ENCODE results near the gene ZNF628.

The ZNF628 gene

GRCh38 chr19:55486971-55487923 is 10.8 kb downstream of the ZNF628 start (continued):
- TF ChIP-seq, protein P1, sequence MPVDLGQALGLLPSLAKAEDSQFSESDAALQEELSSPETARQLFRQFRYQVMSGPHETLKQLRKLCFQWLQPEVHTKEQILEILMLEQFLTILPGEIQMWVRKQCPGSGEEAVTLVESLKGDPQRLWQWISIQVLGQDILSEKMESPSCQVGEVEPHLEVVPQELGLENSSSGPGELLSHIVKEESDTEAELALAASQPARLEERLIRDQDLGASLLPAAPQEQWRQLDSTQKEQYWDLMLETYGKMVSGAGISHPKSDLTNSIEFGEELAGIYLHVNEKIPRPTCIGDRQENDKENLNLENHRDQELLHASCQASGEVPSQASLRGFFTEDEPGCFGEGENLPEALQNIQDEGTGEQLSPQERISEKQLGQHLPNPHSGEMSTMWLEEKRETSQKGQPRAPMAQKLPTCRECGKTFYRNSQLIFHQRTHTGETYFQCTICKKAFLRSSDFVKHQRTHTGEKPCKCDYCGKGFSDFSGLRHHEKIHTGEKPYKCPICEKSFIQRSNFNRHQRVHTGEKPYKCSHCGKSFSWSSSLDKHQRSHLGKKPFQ (tag by site-specific recombination; IDR thresholded peaks at IDR 0.05) = no peak; the same call in 1 of the 2 replicates
- TF ChIP-seq ZNF560 (tag by site-specific recombination; IDR thresholded peaks at IDR 0.05; ENCODE audit: borderline replicate concordance) (no peak), EGR2 (tag by site-specific recombination; IDR thresholded peaks at IDR 0.05; ENCODE audit: low read depth) (no peak), BCL11A (tag by site-specific recombination; IDR thresholded peaks at IDR 0.05; ENCODE audit: low read depth) (peak; percentile 78; the same call in 1 of the 2 replicates), KLF17 (tag by site-specific recombination; IDR thresholded peaks at IDR 0.05) (peak; percentile 84; the same call in 1 of the 2 replicates), ZNF433 (tag by site-specific recombination; IDR thresholded peaks at IDR 0.05; ENCODE audit: low read depth) (no peak), ZNF521 (tag by site-specific recombination; IDR thresholded peaks at IDR 0.05) (no peak), ZNF549 (tag by site-specific recombination; IDR thresholded peaks at IDR 0.05) (no peak), ZNF416 (tag by site-specific recombination; IDR thresholded peaks at IDR 0.05) (no peak), ZNF548 (tag by site-specific recombination; IDR thresholded peaks at IDR 0.05) (0 out of 2 replicates have a peak, but pooled peaks have one; percentile 30), ZNF248 (tag by site-specific recombination; IDR thresholded peaks at IDR 0.05) (no peak)
- TF ChIP-seq, protein P2, sequence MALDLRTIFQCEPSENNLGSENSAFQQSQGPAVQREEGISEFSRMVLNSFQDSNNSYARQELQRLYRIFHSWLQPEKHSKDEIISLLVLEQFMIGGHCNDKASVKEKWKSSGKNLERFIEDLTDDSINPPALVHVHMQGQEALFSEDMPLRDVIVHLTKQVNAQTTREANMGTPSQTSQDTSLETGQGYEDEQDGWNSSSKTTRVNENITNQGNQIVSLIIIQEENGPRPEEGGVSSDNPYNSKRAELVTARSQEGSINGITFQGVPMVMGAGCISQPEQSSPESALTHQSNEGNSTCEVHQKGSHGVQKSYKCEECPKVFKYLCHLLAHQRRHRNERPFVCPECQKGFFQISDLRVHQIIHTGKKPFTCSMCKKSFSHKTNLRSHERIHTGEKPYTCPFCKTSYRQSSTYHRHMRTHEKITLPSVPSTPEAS (tag by site-specific recombination; IDR thresholded peaks at IDR 0.05) = peak; percentile 81

- no peaks in the 10 kb centered on the region for H3K9me3 ChIP-seq (ENCODE audit: control insufficient read depth, insufficient read depth, low read depth, low read length)
- peaks cover 23% of the 10 kb centered on the region for H3K4me1 ChIP-seq (ENCODE audit: control insufficient read depth, insufficient read depth, low read length)
- POLR2A ChIA-PET = interaction anchor here (0.7 to 2.5 kb wide), 6 partner anchors 12 to 229 kb away, joined by 3 to 24 read pairs (median 6); partner anchors contain the start of genes FIZ1, KMT5C, PPP6R1 and TMEM238
- no peaks in the 10 kb centered on the region for H3K36me3 ChIP-seq (ENCODE audit: control insufficient read depth in 2 of 2, insufficient read depth in 1 of 2, low read length in 2 of 2)
- CTCF ChIA-PET = interaction anchor here (0.6 to 4.3 kb wide), 7 partner anchors 16 to 328 kb away, joined by 3 to 42 read pairs (median 3); partner anchors contain the start of gene ZNF865
- H3K4me3 ChIP-seq (ENCODE audit: low read depth, low read length) = no peak within 1 kb of the TSS
- H3K27ac ChIP-seq (ENCODE audit: extremely low read depth, low read depth, low read length) = peak within 1 kb of the TSS; percentile 45
- TF ChIP-seq ZNF600 (tag by site-specific recombination; IDR thresholded peaks at IDR 0.05) (no peak), SP7 (tag by site-specific recombination; IDR thresholded peaks at IDR 0.05) (peak; percentile 7; the same call in 1 of the 2 replicates), ZNF768 (tag by site-specific recombination; IDR thresholded peaks at IDR 0.05) (0 out of 2 replicates have a peak, but pooled peaks have one; percentile 34), ZNF350 (tag by site-specific recombination; IDR thresholded peaks at IDR 0.05) (no peak), BCL11B (tag by site-specific recombination; IDR thresholded peaks at IDR 0.05; ENCODE audit: low read depth) (peak; percentile 67; the same call in 1 of the 2 replicates), MEIS1 (CRISPR knock-in tag; IDR thresholded peaks at IDR 0.05; ENCODE audit: borderline replicate concordance) (no peak), ZNF830 (tag by site-specific recombination; IDR thresholded peaks at IDR 0.05; ENCODE audit: low read depth) (no peak), PATZ1 (tag by site-specific recombination; IDR thresholded peaks at IDR 0.05) (peak; percentile 37; the same call in 1 of the 2 replicates)
- TF ChIP-seq, protein P3, sequence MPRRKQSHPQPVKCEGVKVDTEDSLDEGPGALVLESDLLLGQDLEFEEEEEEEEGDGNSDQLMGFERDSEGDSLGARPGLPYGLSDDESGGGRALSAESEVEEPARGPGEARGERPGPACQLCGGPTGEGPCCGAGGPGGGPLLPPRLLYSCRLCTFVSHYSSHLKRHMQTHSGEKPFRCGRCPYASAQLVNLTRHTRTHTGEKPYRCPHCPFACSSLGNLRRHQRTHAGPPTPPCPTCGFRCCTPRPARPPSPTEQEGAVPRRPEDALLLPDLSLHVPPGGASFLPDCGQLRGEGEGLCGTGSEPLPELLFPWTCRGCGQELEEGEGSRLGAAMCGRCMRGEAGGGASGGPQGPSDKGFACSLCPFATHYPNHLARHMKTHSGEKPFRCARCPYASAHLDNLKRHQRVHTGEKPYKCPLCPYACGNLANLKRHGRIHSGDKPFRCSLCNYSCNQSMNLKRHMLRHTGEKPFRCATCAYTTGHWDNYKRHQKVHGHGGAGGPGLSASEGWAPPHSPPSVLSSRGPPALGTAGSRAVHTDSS (tag by site-specific recombination; IDR thresholded peaks at IDR 0.05) = no peak
- TF ChIP-seq, protein P4, sequence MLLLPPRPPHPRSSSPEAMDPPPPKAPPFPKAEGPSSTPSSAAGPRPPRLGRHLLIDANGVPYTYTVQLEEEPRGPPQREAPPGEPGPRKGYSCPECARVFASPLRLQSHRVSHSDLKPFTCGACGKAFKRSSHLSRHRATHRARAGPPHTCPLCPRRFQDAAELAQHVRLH (tag by site-specific recombination; IDR thresholded peaks at IDR 0.05) = peak; percentile 23; the same call in 1 of the 2 replicates
- TF ChIP-seq, protein P5, sequence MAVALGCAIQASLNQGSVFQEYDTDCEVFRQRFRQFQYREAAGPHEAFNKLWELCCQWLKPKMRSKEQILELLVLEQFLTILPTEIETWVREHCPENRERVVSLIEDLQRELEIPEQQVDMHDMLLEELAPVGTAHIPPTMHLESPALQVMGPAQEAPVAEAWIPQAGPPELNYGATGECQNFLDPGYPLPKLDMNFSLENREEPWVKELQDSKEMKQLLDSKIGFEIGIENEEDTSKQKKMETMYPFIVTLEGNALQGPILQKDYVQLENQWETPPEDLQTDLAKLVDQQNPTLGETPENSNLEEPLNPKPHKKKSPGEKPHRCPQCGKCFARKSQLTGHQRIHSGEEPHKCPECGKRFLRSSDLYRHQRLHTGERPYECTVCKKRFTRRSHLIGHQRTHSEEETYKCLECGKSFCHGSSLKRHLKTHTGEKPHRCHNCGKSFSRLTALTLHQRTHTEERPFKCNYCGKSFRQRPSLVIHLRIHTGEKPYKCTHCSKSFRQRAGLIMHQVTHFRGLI (tag by site-specific recombination; IDR thresholded peaks at IDR 0.05) = no peak
Observed at GRCh38 chr19:55487924-55488687, 11.7 kb downstream of the ZNF628 start, which contains the start of gene SSC5D. Gene SSC5D, plus strand, starts transcription at chr19:55488436. Its CDS starts 154 bp downstream, at chr19:55488590.

Measured in HEK293 (cell line).